Liver (tissue), 3 donors: ENCODE data around the gene HBA2.
A peak's percentile ranks its signal among the peaks of the same experiment; 100 is the strongest.

ENCODE experiments used
- CTCF ChIP-seq: fragments of 150-350 bp; IDR thresholded peaks from 2 replicates; pipeline ENCODE4 v1.5.1; 2017; ENCODE audit warnings: improper control_type of control experiment, low read depth, low read length; ENCODE audit not compliant: missing input control
- EGR1 ChIP-seq, 2 donors: IDR thresholded peaks; 2 replicates each; pipeline ENCODE4 v1.6.1; 2016 to 2018; ENCODE audit warnings: antibody characterized with exemption in 2 of 2, low read depth in 2 of 2
- FOXA2 ChIP-seq: IDR thresholded peaks from 2 replicates; pipeline ENCODE4 v1.6.1; 2016; ENCODE audit warnings: antibody characterized with exemption
- RAD21 ChIP-seq, 2 donors: IDR thresholded peaks; 2 replicates each; pipeline ENCODE4 v1.6.1; 2016; ENCODE audit warnings: antibody characterized with exemption in 2 of 2, mild to moderate bottlenecking in 2 of 2
- REST ChIP-seq: IDR thresholded peaks from 2 replicates; pipeline ENCODE4 v1.6.1; 2016; ENCODE audit warnings: antibody characterized with exemption, mild to moderate bottlenecking
- SP1 ChIP-seq: IDR thresholded peaks from 2 replicates; pipeline ENCODE4 v1.6.1; 2018; ENCODE audit warnings: antibody characterized with exemption, mild to moderate bottlenecking
- TAF1 ChIP-seq: conservative IDR thresholded peaks from 2 replicates; pipeline ENCODE4 v1.6.1; 2016; ENCODE audit warnings: antibody characterized with exemption, mild to moderate bottlenecking
- YY1 ChIP-seq: IDR thresholded peaks from 2 replicates; pipeline ENCODE4 v1.6.1; 2016; ENCODE audit warnings: antibody characterized with exemption, mild to moderate bottlenecking
- TF ChIP-seq, protein P1 (sequence below): IDR thresholded peaks from 2 replicates; pipeline ENCODE4 v1.6.1; 2016; ENCODE audit warnings: antibody characterized with exemption
- donor health status: healthy.
- donor health status: healthy.

GRCh38 chr16:181565-182021 is 8.9 kb downstream of the HBA2 start:
- TF ChIP-seq SP1 (no peak), RAD21 (IDR thresholded peaks at IDR 0.05) (peak; percentile 70 to 85), CTCF (peak; percentile 87), YY1 (no peak), REST (no peak), FOXA2 (no peak), EGR1 (IDR thresholded peaks at IDR 0.05; ENCODE audit: low read depth in 2 of 2) (no peak), TAF1 (no peak)
- TF ChIP-seq, protein P1, sequence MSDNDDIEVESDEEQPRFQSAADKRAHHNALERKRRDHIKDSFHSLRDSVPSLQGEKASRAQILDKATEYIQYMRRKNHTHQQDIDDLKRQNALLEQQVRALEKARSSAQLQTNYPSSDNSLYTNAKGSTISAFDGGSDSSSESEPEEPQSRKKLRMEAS, result no peak
